ENCODE results near the gene FSD1L.
"Not testable (repeated sequence)": the region's sequence is repeated elsewhere in the genome, so short reads cannot be mapped to it uniquely, and the experiment has no call there.

Gene FSD1L

DNA sequence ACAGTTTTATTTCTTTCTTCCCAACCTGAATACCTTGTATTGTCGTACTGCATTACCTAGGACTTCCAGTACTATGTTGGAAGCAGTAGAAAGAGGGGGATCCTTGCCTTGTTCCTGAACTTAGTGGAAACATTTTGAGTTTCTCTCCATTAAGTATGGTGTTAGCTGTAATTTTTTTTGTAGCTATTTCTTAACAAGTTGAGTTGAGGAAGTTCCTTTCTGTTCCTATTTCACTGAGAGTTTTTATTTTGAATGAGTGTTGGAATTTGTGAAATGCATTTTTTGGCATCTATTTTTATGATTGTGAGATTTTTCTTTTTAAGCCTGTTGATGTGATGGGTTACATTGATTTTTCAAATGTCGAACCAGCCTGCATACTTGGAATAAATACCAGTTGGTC, 49.0 kb downstream of the FSD1L start:
- DNase-seq = no peak

DNA sequence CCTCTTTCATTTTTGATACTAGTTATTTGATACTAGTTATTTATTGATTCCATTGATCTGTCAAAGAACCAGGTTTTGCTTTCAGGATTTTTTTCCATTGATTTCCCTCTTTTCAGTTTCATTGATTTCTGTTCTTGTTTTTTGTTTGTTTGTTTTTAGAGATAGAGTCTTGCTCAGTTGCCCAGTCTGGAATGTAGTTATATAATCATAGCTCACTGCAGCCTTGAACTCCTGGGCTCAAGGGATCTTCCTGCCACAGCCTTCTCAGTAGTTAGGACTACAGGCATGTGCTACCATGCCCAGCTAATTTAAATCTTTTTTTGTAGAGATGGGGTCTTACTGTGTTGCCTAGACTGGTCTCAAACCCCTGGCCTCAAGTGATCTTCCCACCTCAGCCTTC, 49.9 kb downstream of the FSD1L start:
- no peak for DNase-seq

DNA sequence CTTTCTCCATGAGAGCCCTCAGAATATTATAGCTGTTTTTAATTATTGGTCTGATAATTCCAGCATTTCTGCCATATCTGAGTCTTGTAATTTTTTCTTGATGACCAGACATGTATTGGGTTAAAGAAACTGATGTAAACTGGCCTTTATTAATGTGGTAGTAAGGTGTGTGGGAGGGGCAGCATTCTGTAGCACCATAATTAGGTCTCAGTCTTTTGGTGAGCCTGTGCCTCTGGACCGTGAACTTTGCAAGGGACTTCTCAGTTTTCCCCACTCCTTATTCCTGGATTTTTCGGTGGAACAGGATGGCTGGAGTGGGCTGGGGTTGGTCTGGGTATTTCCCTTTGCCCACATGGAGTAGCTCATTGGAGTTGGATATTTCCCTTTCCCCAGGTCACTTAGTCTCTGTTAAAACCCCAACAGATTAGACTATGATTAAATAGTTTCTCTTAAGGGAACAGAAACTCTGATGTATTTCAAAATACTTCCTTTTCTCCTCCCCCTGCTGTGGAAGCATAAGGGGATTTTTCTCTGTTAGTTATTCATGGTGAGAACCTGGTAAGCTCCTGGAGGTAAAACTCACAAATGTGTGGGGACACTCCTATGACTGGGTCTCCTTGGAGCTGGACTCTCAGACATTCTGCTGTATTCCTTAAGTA, 52.4 kb downstream of the FSD1L start:
- DNase-seq = no peak

DNA sequence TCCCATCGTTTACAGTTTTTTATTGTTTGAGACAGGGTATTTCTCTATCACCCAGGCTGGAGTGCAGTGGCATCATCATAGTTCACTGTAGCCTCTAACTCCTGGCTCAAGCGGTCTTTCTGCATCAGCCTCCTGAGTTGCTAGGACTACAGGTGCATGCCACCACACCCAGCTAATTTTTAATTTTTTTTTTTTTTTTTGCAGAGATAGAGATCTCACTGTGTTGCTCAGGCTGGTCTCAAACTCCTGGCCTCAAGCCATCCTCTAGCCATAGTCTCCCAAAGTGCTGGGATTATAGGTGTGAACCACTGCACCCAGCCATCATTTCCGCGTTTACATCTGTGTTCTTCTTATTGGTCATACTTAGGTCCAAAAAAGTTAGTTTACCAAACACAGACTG, 53.6 kb downstream of the FSD1L start:
- no peak for DNase-seq

DNA sequence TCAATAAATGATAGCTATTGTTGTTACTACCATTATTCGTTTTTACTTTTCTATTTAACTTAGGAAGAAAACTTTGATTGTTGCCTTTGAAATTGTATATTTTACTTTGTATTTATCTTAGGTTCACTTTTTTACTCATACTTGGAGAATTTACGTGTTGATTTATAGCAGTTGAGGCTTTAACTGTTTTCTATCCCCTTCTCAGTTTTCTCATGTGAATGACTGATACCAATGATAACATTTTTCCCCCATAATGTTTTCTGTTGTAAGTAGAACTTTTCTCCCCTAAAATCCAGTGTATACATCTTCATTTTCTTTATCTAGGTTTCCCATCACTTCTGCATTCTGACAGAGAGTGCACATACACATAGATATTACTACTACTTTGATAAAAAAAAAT, 54.4 kb downstream of the FSD1L start:
- DNase-seq = no peak

DNA sequence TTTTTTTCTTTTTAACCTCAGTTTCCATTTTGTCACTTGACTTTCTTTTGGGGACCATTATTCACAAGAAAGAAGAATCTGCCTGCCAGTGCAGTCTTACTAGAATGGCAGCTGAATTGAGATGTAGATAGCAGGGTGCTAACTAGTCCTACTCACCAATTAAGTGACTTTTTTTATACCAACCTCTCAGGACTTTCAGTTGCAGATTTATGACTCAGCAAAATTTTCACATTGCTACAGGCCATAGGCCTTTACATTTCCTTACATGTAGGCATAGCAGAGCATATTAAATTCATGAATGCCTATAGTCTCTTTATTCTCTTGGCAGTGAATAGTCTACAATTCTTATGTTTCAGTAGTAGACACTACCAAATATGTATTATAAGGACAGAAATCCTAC, 56.0 kb downstream of the FSD1L start:
- DNase-seq = no peak

DNA sequence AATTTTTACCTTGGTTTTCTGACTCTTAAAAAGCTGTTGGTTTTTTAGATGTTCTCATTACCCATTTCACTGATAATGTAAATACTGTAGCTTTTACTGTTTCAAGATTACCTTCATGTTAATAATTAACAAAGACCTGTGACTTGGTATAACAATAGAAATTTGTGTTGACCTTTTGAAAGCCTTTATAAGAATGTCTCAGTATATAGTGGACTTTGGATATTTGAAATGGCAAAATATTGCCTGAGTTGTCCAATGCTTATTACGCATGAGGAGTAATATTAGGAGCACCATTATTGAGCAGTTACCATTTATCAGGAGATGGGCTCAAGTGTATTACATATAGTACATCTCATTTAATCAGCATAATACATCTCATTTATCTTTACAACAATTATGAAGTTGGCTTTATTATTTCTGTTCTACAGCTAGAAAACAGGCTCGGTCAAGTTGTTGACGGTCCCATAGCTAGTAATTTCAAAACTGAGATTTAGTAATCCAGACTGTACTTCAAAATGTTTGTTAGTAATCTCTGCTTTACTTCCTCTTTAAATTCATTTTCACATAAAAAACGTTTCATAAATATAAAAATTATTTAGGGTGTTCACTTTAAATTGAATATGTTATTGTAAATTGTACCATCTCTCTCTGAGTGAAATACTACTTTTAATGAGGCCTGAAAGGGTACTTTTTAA, 59.4 kb downstream of the FSD1L start:
- DNase-seq = no peak

DNA sequence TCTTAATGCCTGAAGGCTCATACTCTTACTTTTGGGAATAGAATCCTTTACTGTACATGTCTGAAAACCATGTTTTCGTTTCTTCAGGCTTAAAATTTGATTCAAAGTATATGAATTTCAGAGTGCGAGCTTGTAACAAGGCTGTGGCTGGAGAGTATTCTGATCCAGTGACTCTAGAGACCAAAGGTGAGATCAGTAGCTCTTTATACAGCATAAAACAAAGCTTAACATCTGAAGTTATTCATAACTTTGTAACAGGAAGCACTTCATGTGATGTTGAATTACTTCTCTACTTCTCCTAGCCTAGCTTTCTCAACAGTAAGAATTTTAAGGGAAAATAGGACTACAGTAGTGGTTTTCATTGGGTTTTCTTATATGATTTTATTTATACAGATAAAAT, 60.7 kb downstream of the FSD1L start:
- no peak for DNase-seq

DNA sequence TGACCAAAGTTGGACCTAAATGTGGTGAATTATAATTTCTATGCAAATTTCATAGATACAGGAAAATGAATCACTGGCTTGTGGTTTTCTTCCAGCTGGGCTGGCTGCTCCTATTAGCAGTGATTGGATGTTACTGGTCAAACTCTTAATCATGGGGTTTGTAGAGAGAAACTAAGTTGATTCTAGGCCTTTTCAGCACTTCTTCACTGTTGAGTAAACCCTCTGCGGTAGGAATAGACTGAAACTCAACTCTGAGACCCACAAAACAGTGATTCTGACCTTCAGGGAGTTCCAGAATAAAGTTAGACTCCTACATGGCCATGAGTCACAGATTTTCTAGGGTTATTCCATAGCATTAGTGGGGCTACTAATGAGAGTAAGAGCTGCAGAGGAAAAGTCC, 62.2 kb downstream of the FSD1L start:
- no peak for DNase-seq

DNA sequence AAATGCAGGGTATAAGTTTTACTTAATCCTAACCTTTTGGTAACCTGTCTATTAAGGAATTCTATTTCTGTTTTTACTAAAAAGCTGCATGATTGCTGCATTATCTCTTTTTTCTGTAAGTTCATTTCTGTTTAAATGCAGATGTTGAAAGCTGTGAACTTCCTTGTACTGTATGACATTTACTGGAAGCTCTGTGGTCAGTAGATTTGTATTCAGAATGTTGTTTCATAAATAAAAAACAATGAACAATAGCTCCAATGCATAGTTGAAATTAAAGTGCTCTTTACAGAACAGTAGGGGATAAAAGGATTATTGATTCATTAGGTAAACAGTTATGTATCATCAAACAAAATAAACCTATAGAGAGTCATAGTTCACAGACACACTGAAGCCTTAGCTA, 63.6 kb downstream of the FSD1L start:
- no peak for DNase-seq

DNA sequence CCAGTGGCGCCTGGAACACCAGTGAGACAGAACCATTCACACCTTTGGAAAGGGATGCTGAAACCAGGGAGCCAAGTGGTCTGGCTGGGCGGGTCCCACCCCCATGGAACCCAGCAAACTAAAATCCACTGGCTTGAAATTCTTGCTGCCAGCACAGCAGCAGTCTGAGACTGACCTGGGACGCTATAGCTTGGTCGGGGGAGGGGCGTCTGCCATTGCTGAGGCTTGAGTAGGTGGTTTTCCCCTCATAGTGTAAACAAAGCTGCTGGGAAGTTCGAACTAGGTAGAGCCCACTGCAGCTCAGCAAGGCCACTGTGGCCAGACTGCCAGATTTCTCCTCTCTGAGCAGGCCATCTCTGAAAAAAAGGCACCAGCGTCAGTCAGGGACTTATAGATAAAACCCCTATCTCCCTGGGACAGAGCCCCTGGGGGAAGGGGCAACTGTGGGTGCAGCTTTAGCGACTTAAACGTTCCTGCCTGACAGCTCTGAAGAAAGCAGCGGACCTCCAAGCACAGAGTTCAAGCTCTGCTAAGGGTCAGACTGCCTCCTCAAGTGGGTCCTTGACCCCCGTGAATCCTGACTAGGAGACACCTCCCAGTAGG, 68.1 kb downstream of the FSD1L start:
- no peak for DNase-seq

DNA sequence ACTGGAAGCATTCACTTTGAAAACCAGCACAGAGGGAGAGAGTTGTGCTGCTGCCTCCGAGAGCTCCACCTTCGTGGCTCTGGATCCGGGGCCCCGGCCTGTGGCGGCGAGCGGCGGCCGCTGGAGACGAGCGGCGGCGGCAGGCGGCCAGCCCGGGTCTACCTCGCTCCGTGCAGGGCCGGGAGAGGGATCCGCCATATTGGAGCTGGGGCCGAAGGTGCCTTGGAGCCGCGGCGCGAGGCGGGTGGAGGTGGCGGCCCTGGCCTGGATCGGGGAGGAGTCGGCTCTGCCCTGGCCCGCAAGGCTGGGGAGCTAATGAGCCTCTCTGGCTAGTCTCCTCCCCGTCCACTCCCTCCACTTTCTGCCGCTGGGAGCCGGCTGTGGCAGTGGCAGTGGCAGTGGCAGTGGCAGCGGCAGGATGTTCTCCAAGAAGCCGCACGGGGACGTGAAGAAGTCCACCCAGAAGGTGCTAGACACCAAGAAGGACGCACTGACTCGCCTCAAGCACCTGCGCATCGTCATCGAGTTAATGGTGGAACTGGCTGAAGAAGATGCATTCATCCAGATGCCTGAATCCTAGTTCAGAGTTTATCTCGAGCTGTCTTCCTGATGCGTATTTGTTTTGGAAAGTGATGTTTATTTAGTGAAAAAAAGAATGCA, 72.0 kb downstream of the FSD1L start:
- DNase-seq = not testable (repeated sequence)

DNA sequence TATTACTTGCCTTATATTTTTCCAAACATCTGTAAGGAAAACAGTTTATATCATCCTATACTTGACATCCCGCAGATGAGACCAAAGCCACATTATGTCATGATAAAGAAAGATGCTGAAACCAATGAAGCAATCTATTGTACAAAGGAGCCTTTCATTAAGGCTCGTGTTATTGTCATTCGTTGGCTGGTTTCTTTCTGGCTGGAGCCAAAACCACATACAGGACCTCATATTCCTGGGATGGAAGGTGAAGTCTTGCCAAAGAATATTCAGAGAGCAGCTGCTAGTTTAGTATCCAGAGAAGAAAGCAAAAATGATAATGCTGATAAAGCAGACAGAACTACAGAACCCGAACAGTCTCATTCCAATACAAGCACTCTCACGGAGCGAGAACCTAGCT, 73.2 kb downstream of the FSD1L start:
- not testable (repeated sequence) for DNase-seq

DNA sequence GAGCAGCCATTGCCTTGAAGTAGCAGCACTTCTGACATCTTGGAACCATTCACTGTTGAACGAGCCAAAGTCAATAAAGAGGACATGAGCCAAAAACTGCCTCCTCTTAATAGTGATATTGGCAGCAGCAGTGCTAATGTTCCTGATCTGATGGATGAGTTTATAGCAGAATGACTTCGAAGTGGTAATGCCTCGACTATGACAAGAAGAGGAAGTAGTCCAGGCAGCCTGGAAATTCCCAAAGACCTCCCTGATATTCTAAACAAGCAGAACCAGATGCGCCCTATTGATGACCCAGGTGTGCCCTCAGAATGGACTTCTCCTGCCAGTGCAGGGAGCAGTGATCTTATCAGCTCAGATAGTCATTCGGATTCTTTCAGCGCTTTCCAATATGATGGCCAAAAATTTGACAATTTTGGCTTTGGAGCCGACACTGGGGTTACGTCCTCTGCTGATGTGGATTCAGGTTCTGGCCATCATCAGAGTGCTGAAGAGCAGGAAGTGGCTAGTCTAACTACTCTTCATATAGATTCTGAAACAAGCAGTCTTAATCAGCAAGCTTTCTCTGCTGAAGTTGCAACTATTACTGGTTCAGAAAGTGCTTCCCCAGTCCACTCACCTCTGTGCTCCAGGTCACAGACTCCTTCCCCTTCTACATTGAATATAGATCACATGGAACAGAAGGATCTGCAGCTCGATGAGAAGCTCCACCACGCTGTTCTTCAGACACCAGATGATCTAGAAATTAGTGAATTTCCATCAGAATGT, 75.0 kb downstream of the FSD1L start:
- not testable (repeated sequence) for DNase-seq

DNA sequence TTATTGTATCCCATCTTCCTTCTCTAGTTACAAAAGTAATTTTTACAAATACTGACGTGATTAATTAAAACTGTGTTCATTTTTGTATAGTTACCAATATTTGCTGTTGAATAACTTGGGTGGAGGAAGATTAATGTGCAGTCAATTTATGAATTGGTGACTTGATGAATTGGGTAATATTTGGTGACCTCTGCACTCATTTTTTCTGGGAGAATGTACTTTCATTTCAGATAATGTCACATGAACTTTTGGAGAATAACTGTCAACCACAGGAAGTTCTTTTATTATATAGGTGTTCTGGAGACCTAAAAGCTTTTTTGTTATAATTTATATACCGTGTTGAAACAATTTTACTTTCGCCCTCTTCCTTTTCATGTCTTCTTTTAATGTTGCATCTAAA, 83.7 kb downstream of the FSD1L start:
- no peak for DNase-seq

DNA sequence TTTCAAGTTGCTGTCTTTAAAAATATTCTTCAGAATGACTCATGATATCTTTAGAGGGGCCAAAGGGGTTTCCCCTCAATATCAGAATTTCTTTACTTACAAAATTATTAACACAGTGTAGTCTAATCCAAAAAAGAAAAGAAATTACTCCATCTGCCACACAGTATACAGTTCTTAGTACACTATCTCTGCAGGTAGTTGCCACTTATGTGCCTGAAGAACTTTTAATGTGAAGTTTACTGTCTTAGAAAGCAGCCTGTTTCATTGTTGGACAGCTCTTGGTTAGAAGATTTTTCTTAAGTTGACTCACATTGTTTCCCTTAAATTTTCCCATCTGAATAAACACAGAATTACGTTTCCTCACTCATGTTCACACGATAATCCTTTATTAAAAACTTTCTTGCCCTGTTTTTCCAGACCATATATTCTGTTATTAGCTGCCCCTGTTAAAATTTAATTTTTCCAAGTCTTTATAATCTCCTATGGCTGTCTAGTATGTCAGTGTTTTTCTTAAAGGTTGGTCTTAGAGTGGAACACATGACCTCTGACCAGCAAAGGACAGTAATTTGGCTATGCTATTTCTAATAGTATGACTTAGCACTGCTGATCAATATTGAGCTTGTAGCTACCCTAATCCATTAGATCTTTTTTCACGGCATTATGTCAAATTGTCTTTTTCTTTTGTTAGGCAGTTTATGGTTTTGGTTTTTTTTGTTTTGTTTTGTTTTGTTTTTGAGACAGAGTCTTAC, 88.3 kb downstream of the FSD1L start:
- no peak for DNase-seq

DNA sequence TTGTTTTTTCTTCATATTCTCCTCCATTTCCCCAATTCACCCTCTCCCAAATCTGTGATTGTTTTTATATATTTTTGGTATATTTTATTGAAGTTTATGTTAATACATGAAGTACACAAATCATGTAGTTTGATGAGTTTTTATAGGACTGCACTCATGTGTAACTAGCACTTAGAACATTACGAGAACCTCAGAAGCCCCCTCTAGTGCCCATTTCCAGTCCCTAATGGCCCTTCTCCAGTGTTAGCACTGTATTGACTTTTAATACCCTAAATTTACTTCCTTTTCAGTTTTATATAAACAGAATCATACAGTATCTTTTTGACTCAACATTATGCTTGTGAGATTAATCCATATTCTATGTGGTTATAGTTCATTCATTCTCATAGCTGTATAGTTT, 91.6 kb downstream of the FSD1L start:
- no peak for DNase-seq

DNA sequence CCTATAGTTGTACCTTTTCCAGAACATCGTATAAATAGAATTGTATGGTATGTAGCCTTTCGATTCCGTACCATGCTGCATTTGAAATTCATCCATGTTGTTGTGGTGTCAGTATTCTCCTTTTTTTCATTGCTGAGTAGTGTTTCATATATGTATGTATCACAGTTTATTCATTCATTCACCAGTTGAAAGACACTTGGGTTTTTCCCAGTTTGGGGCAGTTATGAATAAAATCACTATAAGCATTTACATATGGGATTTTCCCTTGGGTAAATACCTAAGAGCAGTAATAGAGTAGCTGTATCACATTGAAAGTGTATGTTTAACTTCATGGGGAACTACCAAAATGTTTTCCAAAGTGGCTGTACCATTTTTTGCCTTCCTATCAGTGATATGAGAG, 94.0 kb downstream of the FSD1L start:
- no peak for DNase-seq

DNA sequence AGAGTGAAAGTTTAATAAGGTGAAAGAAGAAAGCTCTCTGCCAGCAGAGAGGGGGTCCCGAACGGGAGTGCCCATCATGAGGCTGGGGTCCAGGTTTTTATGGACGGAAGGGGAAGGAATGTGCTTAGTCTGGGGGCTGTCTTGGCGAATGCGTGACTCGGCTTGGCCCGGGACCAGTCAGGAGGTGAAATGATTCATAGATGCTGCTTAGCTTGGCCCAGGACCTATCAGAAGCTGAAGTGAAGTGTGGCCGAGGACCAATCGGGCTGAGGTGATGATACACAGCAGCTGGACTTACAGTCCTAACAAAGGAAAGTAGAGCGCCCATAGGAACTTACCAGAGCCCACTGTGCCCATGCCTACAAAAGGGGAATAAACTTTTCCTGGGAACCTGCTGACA, 106.2 kb downstream of the FSD1L start:
- no peak for DNase-seq

DNA sequence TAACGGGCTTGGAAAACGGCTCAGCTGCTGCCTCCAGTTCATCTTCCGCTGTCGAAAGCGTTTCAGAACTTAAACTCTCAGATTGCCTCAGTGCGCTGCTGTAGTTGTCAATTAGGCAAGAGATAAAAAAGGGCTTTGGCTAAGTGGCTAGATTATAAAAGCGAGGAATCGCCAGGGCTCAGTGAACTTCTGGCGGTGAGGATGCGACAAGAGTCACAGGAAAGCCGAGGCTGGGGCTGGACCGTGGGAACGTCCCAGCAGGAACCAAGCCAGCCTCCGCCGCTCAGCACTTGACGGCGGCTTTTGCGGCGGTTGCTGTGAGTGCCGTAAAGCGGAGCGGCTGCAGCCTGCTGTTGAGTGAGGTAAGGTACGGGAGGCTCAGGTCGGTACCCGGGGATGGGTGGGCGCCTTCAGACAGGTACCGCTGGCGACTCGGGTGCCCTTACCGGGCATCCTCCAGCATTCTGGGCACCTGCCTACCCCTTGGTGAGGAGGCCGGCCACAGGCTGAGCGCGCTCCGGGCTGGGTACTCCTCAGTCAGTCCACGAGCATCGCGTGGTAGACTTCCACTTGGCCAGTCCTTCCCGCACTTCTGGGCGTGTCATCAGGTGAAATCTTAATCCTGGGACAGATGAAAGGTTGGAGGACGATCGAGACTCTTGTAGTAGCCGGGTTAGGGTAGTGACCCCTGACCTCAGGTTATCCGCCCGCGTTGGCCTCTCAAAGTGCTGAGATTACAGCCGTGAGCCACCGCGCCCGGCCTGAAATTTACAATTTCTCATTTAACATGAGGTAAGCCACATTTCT, 110.2 kb downstream of the FSD1L start, which contains the start of gene FKTN:
FKTN (plus strand) TSS at position 328 of the 807 bp plus-strand sequence. CDS start 16,902 bp downstream, outside the sequence.
- peak; percentile 72 for DNase-seq

DNA sequence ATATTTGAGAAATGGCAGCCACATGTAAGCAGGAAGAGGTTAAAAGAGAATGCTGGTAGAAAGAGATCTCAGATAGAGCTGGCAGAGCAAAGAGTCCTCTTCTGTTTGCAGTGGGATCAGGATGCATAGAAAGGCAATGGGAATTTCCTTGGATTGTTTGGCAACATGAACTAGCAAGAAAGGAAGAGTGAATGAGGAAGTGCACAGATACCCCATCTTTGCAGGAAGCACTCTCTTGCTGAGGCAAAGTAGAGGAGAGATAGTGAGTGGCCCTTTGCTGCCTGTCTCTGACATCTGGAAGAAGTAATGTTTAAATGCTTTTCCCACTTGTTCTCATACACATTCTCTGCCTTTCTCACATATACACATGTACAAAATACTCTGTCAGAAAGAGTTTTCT, 124.6 kb downstream of the FSD1L start:
- DNase-seq = no peak

All from COR-L47 (cell line).